ENCODE measurements around the gene RANBP10.

The RANBP10 gene

GRCh38 chr16:67782567-67783352 is 23.6 kb downstream of the RANBP10 start:
- Histone ChIP-seq H3K4me3 (replicated peaks; ENCODE audit: insufficient read depth, low read length) (no peak overlapping the region), H3K27me3 (ENCODE audit: insufficient read depth, poor library complexity, severe bottlenecking) (no peaks in the 10 kb centered on the region), H3K27ac (replicated peaks) (no peak overlapping the region)
- no peak for DNase-seq (ENCODE audit: low read depth in 1 of 2, low spot score in 1 of 2)
- TF ChIP-seq CTCF (IDR thresholded peaks at IDR 0.05; ENCODE audit: insufficient read depth, low read length) (no peak), POLR2AphosphoS5 (IDR thresholded peaks at IDR 0.05; ENCODE audit: low read depth) (no peak), GABPA (IDR thresholded peaks at IDR 0.05; ENCODE audit: low read depth) (no peak), SPI1 (IDR thresholded peaks at IDR 0.05; ENCODE audit: borderline replicate concordance, low read depth) (no peak)

DNA sequence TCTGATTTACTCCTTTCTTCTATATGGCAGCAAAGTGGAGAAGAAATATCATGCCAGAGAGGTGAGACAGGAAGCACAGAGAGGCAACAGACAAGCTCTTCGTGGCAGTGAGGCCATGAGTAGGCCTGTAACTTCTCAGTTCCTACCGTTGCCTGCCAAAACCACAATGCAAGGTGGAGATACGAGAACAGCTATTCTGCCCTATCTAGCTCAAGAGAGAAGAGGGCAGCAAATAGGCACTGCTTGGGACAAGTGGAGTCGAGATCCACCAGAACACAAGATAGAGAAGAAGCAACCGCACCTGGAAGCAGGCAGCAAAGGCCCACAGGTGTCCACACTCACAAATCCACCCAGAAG is 24.8 kb downstream of the RANBP10 start:
- TF ChIP-seq SPI1 (IDR thresholded peaks at IDR 0.05; ENCODE audit: borderline replicate concordance, low read depth) (peak; percentile 22; the same call in 1 of the 2 replicates), POLR2AphosphoS5 (IDR thresholded peaks at IDR 0.05; ENCODE audit: low read depth) (peak; percentile 53; the same call in 1 of the 2 replicates), GABPA (IDR thresholded peaks at IDR 0.05; ENCODE audit: low read depth) (no peak), CTCF (IDR thresholded peaks at IDR 0.05; ENCODE audit: insufficient read depth, low read length) (no peak), REST (IDR thresholded peaks at IDR 0.05; ENCODE audit: insufficient replicate concordance, low read depth) (no peak)
- Histone ChIP-seq H3K27me3 (ENCODE audit: insufficient read depth, poor library complexity, severe bottlenecking) (no peaks in the 10 kb centered on the region), H3K4me3 (replicated peaks; ENCODE audit: insufficient read depth, low read length) (no peak overlapping the region), H3K27ac (replicated peaks) (peak overlapping the region; percentile 66)
- peak in 1 of 2 experiments; percentile 82 for DNase-seq (ENCODE audit: low read depth in 1 of 2, low spot score in 1 of 2)

DNA sequence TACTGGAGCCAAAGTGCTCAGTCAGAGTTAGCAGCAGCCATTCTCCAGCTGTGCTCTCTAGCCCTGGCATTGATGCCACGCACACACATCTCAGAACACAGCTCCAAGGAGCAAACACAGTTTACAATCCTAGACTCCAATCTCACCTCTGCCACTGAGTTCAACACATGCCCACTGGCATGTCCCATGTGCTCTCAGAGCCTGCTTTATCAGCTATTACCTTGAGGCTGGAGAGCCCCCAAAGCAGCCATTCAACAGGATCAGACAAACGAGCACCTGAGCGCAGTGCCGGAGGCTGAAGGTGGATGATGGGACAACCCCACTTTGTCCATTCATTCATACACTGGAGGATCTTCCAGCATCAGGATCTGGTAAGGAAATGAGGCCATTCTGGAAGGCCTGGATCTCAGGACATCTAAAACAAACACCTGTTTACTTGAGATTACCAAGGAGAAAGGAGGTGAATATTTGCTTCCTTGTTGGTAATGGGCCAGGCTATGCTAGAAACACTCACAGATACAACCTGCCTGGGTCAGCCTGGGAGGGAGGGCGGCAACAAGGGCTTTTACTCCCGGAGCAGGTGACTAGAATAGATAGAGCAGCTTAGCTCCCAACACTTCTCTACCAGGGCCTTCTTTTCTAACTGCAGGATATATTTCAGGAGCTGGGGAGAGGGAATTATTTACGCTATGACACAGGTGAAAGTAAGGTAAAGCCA is 25.4 kb downstream of the RANBP10 start:
- TF ChIP-seq POLR2AphosphoS5 (IDR thresholded peaks at IDR 0.05; ENCODE audit: low read depth) (no peak), SPI1 (IDR thresholded peaks at IDR 0.05; ENCODE audit: borderline replicate concordance, low read depth) (no peak), CTCF (IDR thresholded peaks at IDR 0.05; ENCODE audit: insufficient read depth, low read length) (no peak), REST (IDR thresholded peaks at IDR 0.05; ENCODE audit: insufficient replicate concordance, low read depth) (no peak), GABPA (IDR thresholded peaks at IDR 0.05; ENCODE audit: low read depth) (no peak)
- no peaks in the 10 kb centered on the region for H3K27me3 ChIP-seq (ENCODE audit: insufficient read depth, poor library complexity, severe bottlenecking)
- no peak for DNase-seq (ENCODE audit: low read depth in 1 of 2, low spot score in 1 of 2)
- peak overlapping the region; percentile 66 for H3K27ac ChIP-seq (replicated peaks)
- H3K4me3 ChIP-seq (replicated peaks; ENCODE audit: insufficient read depth, low read length) = no peak overlapping the region

Data from HL-60 (cell line).